Inferior parietal cortex (tissue), 1 donor: ENCODE results near the gene PLCXD1.
A peak's percentile ranks its signal among the peaks of the same experiment; 100 is the strongest.
"Not testable (repeated sequence)": the region's sequence is repeated elsewhere in the genome, so short reads cannot be mapped to it uniquely, and the experiment has no call there.

Source experiments
- DNase-seq: peaks from one replicate; pipeline ENCODE4 v3.0.0-alpha.2; 2016; ENCODE audit errors: extremely low spot score

PLCXD1 gene

DNA sequence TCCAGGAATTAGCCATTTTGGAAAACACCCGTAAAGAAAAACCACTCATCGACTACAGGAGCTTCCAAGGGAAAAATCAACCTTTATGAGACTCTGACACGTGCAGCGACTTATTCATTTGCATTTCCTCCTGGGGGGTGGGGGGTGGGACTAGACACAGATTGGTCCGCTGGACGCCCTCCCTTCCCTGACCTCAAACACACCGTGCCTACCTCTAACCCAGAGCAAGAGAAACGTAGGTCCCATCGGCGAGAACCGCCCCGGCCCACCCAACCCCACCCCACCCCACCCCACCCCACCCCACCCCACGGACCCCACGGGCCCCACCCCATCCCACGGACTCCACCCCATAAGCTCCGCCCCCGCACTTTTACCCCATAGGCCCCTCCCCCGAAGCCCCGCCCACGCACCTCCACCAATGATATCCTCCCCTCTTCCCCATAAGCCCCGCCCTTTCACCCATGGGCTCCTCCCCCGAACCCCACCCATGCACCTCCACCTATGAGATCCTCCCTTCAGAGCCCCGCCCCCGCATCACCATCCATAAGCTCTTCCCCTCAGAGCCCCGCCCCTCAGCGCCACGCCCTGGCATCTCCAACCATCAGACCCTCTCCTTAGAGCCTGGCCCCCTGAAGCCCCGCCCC is 36.4 kb downstream of the PLCXD1 start:
- DNase-seq, result no peak

DNA sequence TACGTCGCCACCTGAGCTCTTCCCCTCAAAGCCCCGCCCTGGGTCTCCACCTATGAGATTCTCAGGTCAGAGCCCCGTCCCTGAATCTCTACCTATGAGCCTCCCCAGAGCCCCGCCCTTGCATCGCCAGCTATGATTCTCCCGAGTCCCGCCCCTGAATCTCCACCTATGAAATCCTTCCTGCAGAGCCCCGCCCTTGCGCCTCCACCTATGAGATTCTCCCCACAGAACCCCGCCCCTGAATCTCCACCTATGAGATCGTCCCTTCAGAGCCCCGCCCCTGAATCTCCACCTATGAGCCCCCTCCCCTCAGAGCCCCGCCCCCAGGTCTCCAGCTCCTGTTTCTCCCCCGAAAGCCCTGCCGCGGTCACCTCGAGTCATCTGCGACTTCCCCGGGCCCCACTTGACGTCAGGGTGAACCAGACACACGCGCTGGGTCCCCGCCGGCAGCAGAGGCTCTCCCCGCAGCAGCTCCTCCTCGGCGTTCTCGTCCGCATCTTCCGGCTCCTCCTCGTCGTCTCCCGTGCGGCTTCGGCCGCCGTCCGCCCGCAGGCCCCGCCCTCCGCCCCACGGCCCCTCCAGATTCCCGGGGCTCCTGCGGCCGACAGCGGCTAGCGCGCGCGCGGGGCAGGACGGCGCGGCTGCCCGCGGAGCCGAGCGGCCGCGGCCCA is 37.0 kb downstream of the PLCXD1 start:
- DNase-seq, result peak; percentile 85

DNA sequence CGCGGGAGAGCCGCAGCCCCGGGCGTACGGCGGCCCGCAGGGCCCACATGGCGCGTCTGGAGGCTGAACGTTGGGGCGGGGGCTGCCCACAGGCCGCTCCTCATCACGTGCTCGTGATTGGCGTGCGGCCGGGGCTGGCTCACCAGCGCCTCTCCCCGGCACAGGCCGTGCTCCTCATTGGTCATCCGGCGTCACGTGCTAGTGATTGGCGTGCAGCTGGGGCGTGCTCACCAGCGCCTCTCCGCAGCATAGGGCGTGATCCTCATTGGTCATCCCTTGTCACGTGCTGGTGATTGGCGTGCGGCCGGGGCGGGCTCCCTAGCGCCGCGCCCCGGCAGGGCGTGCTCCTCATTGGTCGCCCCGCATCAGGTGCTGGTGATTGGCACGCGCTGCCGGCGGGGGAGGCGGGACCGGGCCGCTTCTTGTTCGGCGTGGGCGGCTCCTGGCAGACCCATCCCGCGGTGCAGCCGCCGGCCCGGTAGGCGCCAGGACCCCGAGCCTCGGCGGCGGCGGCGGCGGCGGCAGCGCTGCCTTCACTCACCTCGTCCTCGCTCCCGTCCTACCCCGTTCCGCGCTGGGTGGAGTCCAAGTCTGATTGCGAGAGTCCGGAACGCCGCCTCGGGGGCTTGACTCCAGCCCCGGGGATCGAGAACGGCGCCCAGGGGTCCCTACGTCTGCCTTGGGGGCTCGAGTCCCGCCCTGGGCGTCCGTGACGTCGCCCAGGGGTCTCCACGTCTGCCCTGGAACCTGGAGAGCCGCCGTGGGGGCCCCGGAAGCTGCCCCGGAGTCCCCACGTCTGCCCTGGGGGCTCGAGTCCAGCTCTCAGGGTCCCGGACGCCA is 37.8 kb downstream of the PLCXD1 start, which contains the start of gene GTPBP6:
Gene GTPBP6 (minus strand): TSS at position 58 of the 840 bp plus-strand sequence. CDS start 9 bp downstream, at position 49.
- peak; percentile 100 for DNase-seq

DNA sequence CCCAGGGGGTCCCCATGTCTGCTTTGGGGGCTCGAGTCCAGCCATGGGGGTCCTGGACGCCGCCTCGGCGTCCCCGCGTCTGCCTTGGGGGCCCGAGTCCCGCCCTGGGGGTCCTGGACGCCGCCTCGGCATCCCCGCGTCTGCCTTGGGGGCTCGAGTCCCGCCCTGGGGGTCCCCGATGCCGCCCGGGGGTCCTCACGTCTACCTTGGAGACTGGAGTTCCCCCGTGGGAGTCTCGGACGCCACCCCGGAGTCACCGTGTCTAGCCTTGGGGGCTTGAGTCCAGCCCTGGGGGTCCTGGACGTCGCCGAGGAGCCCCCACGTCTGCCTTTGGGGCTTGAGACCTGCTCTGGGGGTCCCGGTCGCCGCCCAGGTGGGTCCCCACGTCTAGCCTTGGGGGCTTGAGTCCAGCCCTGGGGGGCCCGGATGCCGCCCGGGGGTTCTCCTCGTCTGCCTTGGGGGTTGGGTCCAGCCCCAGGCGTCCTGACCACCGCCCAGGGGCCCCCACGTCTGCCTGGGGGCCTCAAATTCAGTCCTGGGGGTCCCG is 38.5 kb downstream of the PLCXD1 start:
- no peak for DNase-seq

DNA sequence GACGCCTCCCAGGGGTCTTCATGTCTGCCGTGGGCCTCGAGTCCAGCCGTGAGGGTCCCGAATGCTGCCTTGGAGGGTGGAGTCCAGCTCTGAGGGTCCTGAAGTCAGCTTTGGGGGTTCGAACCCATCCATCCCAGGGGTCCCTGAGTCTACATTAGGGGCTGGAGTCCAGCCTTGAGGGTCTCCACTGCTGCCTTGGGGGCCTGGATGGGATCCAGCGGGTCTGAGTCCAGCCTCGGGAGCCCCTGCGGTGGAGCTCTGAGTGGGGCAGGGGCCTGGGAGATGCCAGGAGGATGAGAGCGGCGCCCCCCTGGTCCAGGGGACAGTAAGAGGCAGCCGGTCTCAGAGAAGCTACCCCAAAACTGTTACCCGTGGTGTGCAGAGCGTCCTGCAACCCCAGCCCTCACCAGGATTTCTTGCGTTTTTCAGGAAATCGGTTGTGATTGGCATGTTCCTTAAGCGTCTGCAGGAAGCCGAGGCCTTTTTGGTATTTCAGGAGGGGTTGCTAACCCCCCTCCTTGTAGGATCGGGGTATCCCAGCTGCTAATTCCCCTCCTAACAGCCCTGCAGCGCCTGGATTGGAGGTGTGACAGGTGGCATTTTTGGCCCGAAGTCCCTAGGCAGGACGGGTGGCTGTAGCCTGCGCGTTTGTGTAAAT is 39.1 kb downstream of the PLCXD1 start:
- no peak for DNase-seq

DNA sequence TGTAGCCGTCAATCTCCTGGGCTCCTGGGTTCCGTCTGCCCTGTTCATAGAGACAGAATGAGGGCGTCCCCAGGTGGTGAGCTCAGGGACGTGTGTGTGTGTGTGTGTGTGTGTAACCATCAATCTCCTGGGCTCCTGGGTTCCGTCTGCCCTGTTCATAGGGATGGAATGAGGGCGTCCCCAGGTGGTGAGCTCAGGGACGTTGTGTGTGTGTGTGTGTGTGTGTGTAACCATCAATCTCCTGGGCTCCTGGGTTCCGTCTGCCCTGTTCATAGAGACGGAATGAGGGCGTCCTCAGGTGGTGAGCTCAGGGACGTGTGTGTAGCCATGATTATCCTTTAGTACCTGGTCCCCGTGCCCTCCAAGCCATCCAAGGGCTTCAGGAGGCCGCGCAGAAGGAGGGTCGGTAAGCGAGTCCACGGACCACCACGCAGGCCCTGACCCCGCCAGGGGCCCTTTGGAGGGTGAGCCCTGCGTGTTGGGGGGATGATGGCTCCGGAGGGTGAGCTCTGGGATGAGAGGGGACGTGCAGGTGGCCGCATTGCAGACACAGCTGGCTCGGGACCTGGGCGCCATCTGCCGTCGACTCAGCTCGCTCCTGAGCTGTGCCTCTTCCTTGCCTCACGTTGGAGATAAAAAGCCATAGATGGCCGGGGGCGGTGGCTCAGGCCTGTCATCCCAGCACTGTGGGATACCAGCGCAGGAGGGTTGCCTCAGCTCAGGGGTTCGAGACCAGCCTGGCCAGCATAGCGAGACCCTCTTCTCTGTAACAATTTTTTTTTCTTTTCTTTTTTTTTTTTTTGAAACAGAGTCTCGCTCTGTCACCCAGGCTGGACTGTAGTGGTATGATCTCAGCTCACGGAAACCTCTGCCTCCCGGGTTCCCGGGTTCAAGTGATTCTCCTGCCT is 42.8 kb downstream of the PLCXD1 start:
- DNase-seq, result no peak

DNA sequence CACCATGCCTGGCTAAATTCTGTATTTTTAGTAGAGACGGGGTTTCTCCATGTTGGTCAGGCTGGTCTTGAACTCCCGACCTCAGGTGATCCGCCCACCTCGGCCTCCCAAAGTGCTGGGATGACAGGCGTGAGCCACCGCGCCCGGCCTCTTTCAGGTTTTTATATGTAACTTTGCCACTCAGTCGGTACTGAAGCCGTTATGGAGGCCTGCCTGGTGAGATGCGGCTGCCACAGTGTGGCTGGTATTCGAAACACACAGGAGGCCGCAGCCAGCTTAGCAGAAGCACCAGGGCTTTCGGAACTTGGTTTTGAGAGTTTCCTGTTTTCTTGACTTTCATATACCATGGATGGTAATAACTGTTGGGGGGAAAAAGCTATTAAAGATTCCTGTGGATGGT is 43.5 kb downstream of the PLCXD1 start:
- not testable (repeated sequence) for DNase-seq

DNA sequence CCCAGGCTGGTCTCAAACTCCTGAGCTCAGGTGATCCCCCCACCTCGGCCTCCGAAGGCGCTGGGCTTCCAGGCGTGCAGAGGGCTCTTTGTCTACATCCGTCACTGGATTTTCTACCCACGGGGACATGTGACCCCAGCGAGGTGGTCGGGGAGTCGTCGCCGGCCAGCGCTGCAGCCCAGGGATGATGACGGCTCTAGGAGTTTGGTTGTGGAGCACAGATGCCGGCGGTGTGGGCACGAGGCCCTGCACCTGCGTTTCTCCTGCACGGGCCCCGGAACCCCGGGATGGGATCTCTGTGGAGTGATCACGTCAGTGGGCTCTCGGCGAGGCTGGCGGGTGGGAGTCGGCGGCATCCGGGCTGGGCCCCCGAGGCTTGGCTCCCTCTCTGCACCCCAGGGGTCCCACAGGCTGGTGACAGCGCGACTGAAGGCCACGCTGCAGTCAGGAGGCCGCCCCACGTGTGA is 46.5 kb downstream of the PLCXD1 start:
- no peak for DNase-seq

DNA sequence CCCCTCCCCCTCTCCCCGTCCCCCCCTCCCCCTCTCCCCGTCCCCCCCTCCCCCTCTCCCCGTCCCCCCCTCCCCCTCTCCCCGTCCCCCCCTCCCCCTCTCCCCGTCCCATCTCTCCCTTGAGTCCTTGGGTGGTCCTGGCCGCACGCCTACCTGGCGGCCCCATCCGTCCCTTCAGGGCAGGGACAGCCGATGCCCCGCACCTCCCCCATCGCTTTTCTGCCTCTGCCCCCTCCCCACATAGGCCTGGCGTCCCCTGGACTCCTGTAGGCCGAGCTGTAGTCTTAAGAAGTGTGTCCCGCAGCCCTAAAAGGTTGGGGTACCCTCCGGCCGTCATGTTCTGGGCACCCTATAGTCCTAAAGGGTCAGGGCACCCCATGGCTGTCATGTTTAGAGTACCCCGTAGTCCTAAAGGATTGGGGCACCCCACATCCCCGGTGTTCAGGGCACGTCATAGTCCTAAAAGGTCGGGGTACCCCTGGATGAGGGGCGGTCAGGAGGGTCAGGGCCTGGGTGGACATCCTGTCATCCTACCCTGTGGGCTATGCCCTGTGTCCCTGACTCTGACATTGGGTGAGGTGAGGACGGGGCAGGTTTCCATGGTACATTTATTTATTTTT is 48.2 kb downstream of the PLCXD1 start:
- DNase-seq, result no peak

DNA sequence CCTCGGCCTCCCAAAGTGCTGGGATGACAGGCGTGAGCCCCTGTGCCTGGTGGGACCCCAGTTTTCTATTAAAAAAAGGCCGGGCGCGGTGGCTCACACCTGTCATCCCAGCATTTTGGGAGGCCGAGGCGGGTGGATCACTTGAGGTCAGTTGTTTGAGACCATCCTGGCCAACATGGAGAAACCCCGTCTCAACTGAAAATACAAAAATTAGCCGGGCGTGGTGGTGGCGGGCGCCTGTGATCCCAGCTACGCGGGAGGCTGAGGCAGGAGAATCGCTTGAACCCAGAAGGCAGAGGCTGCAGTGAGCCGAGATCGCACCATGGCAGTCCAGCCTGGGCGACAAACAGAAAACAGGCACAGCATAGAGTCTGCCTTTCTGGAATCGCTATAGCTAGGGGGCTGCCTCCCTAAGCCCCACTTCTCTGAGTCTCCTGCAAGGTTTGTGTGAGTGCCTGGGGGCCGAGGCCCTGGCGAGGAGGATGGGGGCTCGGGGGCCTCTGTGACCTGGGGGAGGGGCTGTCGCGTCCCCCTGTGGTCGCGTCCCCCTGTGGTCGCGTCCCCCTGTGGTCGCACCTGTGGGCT is 49.1 kb downstream of the PLCXD1 start:
- DNase-seq, result not testable (repeated sequence)

DNA sequence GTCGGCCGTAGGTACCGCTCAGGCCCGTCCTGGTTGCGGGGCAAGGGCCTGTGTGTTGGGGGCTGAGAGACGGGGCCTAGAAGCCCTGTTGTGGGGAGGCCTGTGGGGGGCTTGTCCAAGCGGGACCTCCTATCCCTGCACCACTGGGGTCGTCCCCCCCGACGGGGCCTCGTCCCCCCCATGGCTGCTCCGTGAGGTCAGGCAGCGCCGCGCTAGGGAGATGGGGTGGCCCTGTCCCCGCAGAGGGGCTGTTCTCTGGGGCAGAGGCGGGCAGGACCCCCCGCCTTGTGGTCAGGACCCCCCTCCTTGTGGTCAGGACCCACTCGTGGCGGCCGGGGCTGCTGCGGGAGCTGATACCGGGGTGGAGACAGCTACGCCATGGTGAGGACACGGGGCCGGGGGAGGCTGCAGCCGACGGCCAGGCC is 49.6 kb downstream of the PLCXD1 start:
- no peak for DNase-seq

DNA sequence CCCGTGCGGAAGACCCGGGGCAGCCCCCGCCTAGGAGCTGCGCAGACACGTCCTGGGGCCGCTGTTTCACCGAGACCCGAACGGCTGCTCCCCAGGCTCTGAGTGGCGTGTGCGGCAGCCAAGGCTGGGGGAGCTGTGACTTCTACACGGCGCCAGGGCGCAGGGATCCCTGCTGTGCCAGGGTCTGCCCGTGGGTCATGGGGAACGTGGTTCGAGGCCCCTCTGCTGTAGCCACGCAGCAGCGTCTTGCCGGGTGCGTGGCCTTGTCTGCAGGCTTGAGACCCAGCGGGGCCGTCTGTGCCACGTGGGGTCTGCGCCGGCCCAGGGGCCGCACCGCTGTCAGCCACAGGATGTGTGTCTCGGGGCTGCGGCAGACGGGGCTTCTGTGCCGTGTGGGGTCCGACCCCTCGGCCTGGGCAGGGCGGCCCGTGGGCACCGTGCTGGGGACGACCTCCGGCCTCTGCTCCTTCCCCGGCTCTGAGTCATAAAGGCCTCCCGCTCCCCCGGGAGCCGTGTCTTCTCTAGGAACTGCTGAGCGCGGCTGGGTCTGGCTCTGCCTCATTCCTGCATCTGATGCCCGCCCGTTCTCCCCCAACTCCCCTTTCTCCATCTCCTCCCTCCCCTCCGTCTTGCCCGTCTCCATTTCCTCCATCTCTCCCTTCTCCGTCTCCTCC is 50.1 kb downstream of the PLCXD1 start:
- DNase-seq, result no peak

DNA sequence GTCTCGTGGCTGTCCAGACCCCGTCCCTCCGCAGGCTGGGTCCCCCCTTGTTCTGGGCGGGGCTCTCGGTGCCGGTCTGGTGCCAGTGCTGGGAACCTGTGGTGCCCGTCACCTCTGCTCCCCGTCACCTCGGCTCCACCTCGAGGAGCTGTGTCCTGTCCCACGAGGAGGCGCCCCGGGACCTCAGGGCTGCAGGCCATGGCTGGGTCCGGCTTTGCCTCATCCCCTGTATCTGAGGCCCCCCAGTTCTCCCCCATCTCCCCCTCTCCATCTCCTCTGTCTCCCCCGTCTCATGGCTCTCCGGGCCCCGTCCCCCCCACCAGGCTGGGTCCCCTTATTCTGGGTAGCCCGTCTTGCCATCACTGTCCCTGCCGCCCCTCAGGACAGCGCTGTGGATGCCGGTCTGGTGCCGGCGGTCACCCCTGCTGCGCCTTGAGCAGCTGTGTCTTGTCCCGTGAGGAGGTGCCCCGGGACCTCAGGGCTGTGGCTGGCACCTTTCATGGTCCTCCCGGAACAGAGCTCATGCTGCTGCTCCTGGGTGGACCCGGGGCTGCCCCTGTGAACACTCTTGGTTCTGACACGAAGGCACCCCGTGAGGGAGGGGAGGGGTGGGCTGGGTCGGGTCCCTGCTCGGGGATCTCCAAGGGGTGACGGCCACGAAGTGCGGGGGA is 50.8 kb downstream of the PLCXD1 start:
- DNase-seq, result no peak

DNA sequence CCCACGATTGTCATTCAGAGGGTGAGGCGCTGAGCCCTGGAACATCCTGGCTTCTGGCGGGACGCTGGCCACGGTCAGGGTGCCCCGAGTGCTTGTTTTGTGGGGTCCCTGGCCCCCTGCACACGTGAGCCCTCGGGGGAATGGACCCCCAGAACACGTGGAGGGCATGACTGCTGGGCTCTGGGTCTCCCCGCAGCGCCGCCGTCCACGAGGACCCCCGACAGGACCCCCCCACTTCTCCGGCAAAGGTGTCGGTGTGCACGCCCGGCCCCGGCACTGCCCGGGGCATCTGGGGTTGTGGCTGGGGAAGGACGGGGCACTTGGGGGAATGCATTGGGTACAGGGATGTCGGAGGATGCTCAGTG is 51.3 kb downstream of the PLCXD1 start:
- no peak for DNase-seq

DNA sequence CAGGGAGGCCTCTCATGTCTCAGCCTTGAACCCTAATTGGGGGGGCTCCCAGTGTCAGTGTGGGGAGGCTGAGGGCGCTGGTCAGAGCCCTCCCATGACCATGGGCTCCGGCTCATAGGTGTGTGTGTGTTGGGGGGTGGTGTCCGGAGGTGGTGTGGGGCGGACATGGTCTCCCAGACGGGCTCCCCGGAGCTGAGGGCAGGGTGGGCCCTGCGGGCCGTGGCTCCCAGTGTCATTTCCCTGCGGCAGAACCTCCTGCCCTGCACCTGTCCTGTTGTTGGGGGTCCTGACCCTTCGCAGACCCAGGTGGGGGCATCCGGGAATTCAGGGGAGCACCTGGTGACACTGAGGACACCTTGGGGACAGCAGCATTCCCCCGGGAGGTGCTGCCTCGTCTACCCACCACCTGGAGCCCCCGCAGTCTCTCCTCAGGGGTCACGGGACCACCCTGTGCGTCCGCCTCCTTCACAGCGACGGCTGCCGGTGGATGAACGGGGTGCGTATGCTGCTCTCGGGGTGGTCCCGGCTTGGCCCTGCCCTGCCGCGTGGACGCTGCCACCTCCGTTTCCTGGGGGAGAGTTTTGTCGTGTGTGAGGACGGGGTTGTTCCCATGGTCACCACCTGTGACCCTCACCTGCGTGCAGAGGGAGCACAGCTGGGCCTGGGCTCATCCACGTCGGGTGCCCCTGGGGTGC is 51.9 kb downstream of the PLCXD1 start:
- DNase-seq, result no peak

DNA sequence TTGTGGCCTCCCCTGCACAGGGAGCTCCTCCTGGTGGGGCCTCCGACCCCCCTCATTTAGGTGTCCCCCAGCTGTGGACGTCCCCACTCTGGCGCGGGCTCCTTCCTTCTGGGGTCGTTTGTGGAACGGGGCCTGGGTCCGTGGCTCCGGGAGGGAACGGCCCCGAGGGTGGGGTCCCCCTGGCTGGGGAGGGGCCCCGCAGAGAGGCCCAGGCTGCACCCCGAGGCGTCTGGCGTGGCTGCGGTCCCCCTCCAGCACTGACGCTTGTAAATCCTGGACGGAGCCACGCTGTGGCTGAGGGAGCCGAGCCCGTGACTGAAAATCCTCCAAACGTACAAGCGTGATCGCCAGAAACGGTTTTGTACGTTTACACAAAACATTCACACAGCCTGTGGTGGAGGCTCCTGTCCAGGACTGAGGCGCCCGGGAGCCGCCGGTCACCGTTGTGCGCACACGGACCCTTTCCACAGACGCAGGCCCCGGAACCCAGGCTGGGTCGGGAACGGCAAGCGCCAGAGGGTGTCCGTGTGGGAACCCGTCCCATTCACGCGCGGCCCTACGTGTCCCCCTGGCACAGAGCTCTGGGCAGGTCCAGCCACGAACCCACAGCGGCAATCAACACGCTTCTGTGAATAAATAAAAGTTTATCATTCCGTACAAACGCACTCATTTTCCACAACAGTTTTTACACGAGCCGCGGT is 52.6 kb downstream of the PLCXD1 start:
- DNase-seq, result no peak

DNA sequence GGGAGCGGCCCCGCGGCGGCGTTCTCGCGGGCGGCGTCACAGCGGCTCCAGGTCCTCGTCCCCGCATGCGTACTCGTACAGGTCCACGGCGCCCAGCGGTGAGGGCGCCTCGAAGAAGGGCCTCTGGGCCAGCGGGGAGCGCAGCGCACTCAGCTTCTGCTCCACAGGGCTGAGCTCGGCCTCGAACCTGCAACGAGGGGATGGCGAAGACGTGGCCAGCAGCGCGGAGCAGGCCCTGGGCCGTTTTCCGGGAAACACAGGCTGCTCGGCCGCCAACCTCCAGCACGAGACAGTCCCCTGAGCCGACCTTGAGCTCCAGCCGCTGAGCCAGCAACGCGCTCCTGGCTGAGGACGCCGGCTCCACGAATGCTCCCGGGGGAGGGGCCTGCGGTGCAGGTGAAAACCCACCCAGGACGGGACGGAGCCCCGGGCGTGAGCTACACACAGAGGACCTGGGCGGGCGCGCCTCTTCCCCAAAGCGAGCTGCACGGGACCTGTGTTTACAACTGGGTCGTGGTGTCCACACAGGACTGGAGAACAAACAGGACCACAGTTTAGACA is 53.2 kb downstream of the PLCXD1 start:
- no peak for DNase-seq
